Ovary (tissue), 3 donors: ENCODE measurements around the gene NPW.

Source experiments
- POLR2A ChIP-seq: fragments of 450-650 bp; IDR thresholded peaks from one replicate; pipeline ENCODE4 v1.6.1; 2017; ENCODE audit warnings: antibody characterized with exemption, mild to moderate bottlenecking, moderate library complexity
- TF ChIP-seq, protein P1 (sequence below), 3 donors: fragments of 450-650 bp in 2 of 3; fragments of 200-600 bp in 1 of 3; IDR thresholded peaks; one replicate each; pipeline versions ENCODE4 v1.5.1 to v1.8.0; 2016 to 2022; ENCODE audit warnings: antibody characterized with exemption in 3 of 3, mild to moderate bottlenecking in 1 of 3
- donor health status: DM: no; HTN: no; CAD: no.

DNA sequence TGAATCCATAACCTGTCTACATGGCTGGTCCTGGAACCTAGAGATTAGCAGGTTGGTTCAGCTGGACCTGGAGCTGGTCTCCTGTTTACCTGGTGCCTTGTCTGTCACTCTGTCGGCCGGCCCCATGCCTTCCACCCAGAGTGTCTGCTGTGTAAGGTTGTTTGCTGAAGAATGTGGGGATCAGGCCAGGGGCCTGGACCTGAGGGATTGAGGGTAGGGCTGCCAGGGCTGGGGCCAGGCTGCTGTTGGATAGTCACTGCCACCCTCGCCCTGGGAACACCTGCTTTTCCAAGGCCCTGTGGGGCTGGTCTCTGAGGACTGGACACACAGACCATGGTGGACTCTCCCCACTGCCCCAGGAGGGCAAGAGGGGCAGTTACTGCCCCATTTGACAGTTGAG is 8.6 kb downstream of the NPW start:
- TF ChIP-seq, protein P1, sequence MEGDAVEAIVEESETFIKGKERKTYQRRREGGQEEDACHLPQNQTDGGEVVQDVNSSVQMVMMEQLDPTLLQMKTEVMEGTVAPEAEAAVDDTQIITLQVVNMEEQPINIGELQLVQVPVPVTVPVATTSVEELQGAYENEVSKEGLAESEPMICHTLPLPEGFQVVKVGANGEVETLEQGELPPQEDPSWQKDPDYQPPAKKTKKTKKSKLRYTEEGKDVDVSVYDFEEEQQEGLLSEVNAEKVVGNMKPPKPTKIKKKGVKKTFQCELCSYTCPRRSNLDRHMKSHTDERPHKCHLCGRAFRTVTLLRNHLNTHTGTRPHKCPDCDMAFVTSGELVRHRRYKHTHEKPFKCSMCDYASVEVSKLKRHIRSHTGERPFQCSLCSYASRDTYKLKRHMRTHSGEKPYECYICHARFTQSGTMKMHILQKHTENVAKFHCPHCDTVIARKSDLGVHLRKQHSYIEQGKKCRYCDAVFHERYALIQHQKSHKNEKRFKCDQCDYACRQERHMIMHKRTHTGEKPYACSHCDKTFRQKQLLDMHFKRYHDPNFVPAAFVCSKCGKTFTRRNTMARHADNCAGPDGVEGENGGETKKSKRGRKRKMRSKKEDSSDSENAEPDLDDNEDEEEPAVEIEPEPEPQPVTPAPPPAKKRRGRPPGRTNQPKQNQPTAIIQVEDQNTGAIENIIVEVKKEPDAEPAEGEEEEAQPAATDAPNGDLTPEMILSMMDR (IDR thresholded peaks at IDR 0.05), result no peak
- TF ChIP-seq POLR2A, result no peak
